Naive thymus-derived CD8-positive, alpha-beta T cell (primary cell): ENCODE results near the gene DGKQ. TPM values are rescaled to one million over a fixed set of nuclear protein-coding genes. Genes with fewer than 3 reads are reported as not detected.
"Not testable (repeated sequence)": the region's sequence is repeated elsewhere in the genome, so short reads cannot be mapped to it uniquely, and the experiment has no call there.

Source experiments
- ATAC-seq, 2 donors: fragments of 150-1000 bp; cut with Tn5 transposase in 1 of 2; sonication (Bioruptor Pico), chemical (Tn5 transposase) in 1 of 2; 1 replicate in 1 of 2; 2 replicates in 1 of 2; pipeline ENCODE4 v1.10.0; 2021; ENCODE audit warnings: mild to moderate bottlenecking in 2 of 2, moderate library complexity in 2 of 2
- POLR2A ChIA-PET: fragments of 350-600 bp; sonication (Branson Sonifier 250); formaldehyde crosslinking; loops from one replicate; lab custom pipeline; 2021; ENCODE audit warnings: antibody characterized with exemption; lab: Charles Lee
- DNase-seq, 10 donors: peaks; one replicate each; pipeline versions ENCODE4 v3.0.0 to v3.0.0-alpha.2; 2020 to 2022
- H3K27ac Mint-ChIP-seq, 10 donors: one replicate each; pipeline ENCODE4 v1.8.0; 2020 to 2022; ENCODE audit warnings: mild to moderate bottlenecking in 10 of 10, mixed read lengths in 10 of 10, moderate library complexity in 4 of 10, inconsistent platforms in 1 of 10
- H3K27me3 Mint-ChIP-seq, 5 donors: one replicate each; pipeline ENCODE4 v1.8.0; 2021 to 2022; ENCODE audit warnings: mixed read lengths in 5 of 5
- H3K36me3 Mint-ChIP-seq, 3 donors: one replicate each; pipeline ENCODE4 v1.8.0; 2020 to 2022; ENCODE audit warnings: mixed read lengths in 3 of 3, mild to moderate bottlenecking in 2 of 3, inconsistent platforms in 1 of 3
- H3K4me1 Mint-ChIP-seq, 4 donors: one replicate each; pipeline ENCODE4 v1.8.0; 2021 to 2022; ENCODE audit warnings: mixed read lengths in 4 of 4
- H3K4me3 Mint-ChIP-seq, 10 donors: one replicate each; pipeline ENCODE4 v1.8.0; 2020 to 2022; ENCODE audit warnings: mild to moderate bottlenecking in 10 of 10, mixed read lengths in 10 of 10, moderate library complexity in 6 of 10, inconsistent platforms in 1 of 10
- H3K9me3 Mint-ChIP-seq, 9 donors: one replicate each; pipeline ENCODE4 v1.8.0; 2020 to 2022; ENCODE audit warnings: mixed read lengths in 9 of 9, mild to moderate bottlenecking in 3 of 9, inconsistent platforms in 1 of 9, moderate library complexity in 1 of 9
- polyA plus RNA-seq, 3 donors: library from polyadenylated mRNA; unstranded; fragments of 300-500 nt; fragmentation: Illumina TruSeq; gene quantifications; one replicate each; pipeline ENCODE4 v1.2.3, GENCODE V29; 2021
- total RNA-seq, 8 experiments: library from RNA in 2 of 8; stranded (reverse) in 2 of 8; gene quantifications; one replicate each; pipeline ENCODE4 v1.2.3 and lab custom pipeline; 2021 to 2026

The DGKQ gene
- total and polyA plus RNA-seq, 5 experiments from 2014 or later, result 2.2 to 39.9 (median 17.3) TPM

- POLR2A ChIA-PET, result no interaction called here
- Mint-ChIP-seq H3K4me1 (peaks cover 5 to 21% (median 17%) of the 10 kb centered on the region in 4 donors), H3K36me3 (peaks cover 0 to 22% (median 0%) of the 10 kb centered on the region in 3 donors), H3K4me3 (no peak overlapping the region), H3K27me3 (no peaks in the 10 kb centered on the region), H3K27ac (peak overlapping the region in 2 of 10 donors; percentile 52 to 71), H3K9me3 (no peaks in the 10 kb centered on the region)
- ATAC-seq (no peak), DNase-seq (peak in 1 of 10 donors; percentile 14)
Observed at GRCh38 chr4:945274-946102, 27.9 kb downstream of the DGKQ start.

GRCh38 chr4:939508-939907, 33.9 kb downstream of the DGKQ start:
- H3K36me3 Mint-ChIP-seq, result peaks cover 0 to 12% (median 0%) of the 10 kb centered on the region in 3 donors
- H3K9me3 Mint-ChIP-seq, H3K27ac Mint-ChIP-seq, H3K4me3 Mint-ChIP-seq, ATAC-seq, POLR2A ChIA-PET, DNase-seq, H3K27me3 Mint-ChIP-seq: not testable (repeated sequence)
- H3K4me1 Mint-ChIP-seq, result peaks cover 3 to 38% (median 12%) of the 10 kb centered on the region in 4 donors

- POLR2A ChIA-PET, result interaction anchor here (0.7 to 2.9 kb wide), 10 partner anchors 19 to 268 kb away, joined by 3 to 11 read pairs (median 4); partner anchors contain the start of genes DGKQ and IDUA
- peaks cover 28 to 84% (median 51%) of the 10 kb centered on the region in 4 donors for H3K4me1 Mint-ChIP-seq
- DNase-seq, result no peak
- no peak for ATAC-seq
- H3K27ac Mint-ChIP-seq, result peak overlapping the region; percentile 89 to 99 (median 96)
- peak overlapping the region; percentile 92 to 98 (median 94) for H3K4me3 Mint-ChIP-seq
- peaks cover 0 to 5% (median 0%) of the 10 kb centered on the region in 5 donors for H3K27me3 Mint-ChIP-seq
- H3K36me3 Mint-ChIP-seq, result peaks cover 0 to 2% (median 0%) of the 10 kb centered on the region in 3 donors
- no peaks in the 10 kb centered on the region for H3K9me3 Mint-ChIP-seq
Observed at GRCh38 chr4:932713-933070, 40.7 kb downstream of the DGKQ start.

- Mint-ChIP-seq H3K4me1 (peaks cover 28 to 83% (median 51%) of the 10 kb centered on the region in 4 donors), H3K9me3 (no peaks in the 10 kb centered on the region), H3K36me3 (peaks cover 0 to 2% (median 0%) of the 10 kb centered on the region in 3 donors), H3K27ac (peak within 1 kb of the TSS; percentile 89 to 99 (median 96)), H3K4me3 (peak within 1 kb of the TSS; percentile 92 to 98 (median 94)), H3K27me3 (peaks cover 0 to 5% (median 0%) of the 10 kb centered on the region in 5 donors)
- peak; percentile 94 to 98 (median 97) for DNase-seq
- peak; percentile 92 for ATAC-seq
- POLR2A ChIA-PET, result interaction anchor here (0.7 to 2.9 kb wide), 13 partner anchors 11 to 595 kb away, joined by 3 to 11 read pairs (median 3); partner anchors contain the start of genes DGKQ and IDUA
Observed at GRCh38 chr4:931960-932712, 41.2 kb downstream of the DGKQ start, which contains the start of the genes GAK and TMEM175. Gene GAK (minus strand): TSS chr4:932316. CDS start chr4:932187, 129 bp downstream. Gene TMEM175 (plus strand): TSS chr4:932460. CDS start chr4:947740, 15,280 bp downstream.

GRCh38 chr4:931194-931959, 42.0 kb downstream of the DGKQ start:
- H3K27ac Mint-ChIP-seq, result peak overlapping the region; percentile 88 to 99 (median 96)
- H3K9me3 Mint-ChIP-seq, result no peaks in the 10 kb centered on the region
- peak overlapping the region; percentile 92 to 98 (median 94) for H3K4me3 Mint-ChIP-seq
- peaks cover 28 to 82% (median 52%) of the 10 kb centered on the region in 4 donors for H3K4me1 Mint-ChIP-seq
- ATAC-seq, result no peak
- DNase-seq, result peak in 3 of 10 donors; percentile 9 to 25 (median 18)
- POLR2A ChIA-PET, result interaction anchor here (0.7 to 2.9 kb wide), 10 partner anchors 10 to 595 kb away, joined by 3 to 11 read pairs (median 4); partner anchors contain the start of genes DGKQ and IDUA
- peaks cover 0 to 5% (median 0%) of the 10 kb centered on the region in 5 donors for H3K27me3 Mint-ChIP-seq
- H3K36me3 Mint-ChIP-seq, result peaks cover 0 to 2% (median 0%) of the 10 kb centered on the region in 3 donors

GRCh38 chr4:930827-931193, 42.6 kb downstream of the DGKQ start:
- Mint-ChIP-seq H3K36me3 (peaks cover 0 to 2% (median 0%) of the 10 kb centered on the region in 3 donors), H3K27ac (peak overlapping the region; percentile 88 to 99 (median 96)), H3K9me3 (no peaks in the 10 kb centered on the region), H3K27me3 (peaks cover 0 to 5% (median 0%) of the 10 kb centered on the region in 5 donors), H3K4me3 (peak overlapping the region; percentile 92 to 98 (median 94)), H3K4me1 (peaks cover 30 to 82% (median 58%) of the 10 kb centered on the region in 4 donors)
- POLR2A ChIA-PET, result interaction anchor here (1.2 to 2.9 kb wide), 4 partner anchors 9 to 594 kb away, joined by 3 to 11 read pairs (median 6); partner anchors contain the start of gene IDUA
- DNase-seq (no peak), ATAC-seq (no peak)

GRCh38 chr4:930028-930551, 43.3 kb downstream of the DGKQ start:
- Mint-ChIP-seq H3K9me3 (no peaks in the 10 kb centered on the region), H3K27me3 (peaks cover 0 to 5% (median 0%) of the 10 kb centered on the region in 5 donors), H3K4me3 (peak overlapping the region; percentile 92 to 98 (median 94)), H3K36me3 (peaks cover 0 to 2% (median 0%) of the 10 kb centered on the region in 3 donors), H3K27ac (peak overlapping the region; percentile 88 to 99 (median 96)), H3K4me1 (peaks cover 33 to 81% (median 65%) of the 10 kb centered on the region in 4 donors)
- no peak for DNase-seq
- ATAC-seq, result no peak
- POLR2A ChIA-PET, result interaction anchor here (0.5 to 0.7 kb wide), 4 partner anchors 40 to 179 kb away, joined by 3 to 4 read pairs (median 4); no protein-coding TSS in a partner anchor

GRCh38 chr4:929096-929765, 44.1 kb downstream of the DGKQ start:
- H3K27ac Mint-ChIP-seq, result peak overlapping the region in 7 of 10 donors; percentile 32 to 74 (median 63)
- H3K4me1 Mint-ChIP-seq, result peaks cover 37 to 81% (median 67%) of the 10 kb centered on the region in 4 donors
- DNase-seq, result no peak
- no peak for ATAC-seq
- H3K36me3 Mint-ChIP-seq, result peaks cover 0 to 5% (median 0%) of the 10 kb centered on the region in 3 donors
- H3K4me3 Mint-ChIP-seq, result peak overlapping the region in 5 of 10 donors; percentile 7 to 56 (median 27)
- POLR2A ChIA-PET, result interaction anchor here (0.7 kb wide), 2 partner anchors 84 to 178 kb away, joined by 3 to 4 read pairs; no protein-coding TSS in a partner anchor
- no peaks in the 10 kb centered on the region for H3K9me3 Mint-ChIP-seq
- H3K27me3 Mint-ChIP-seq, result peaks cover 0 to 5% (median 0%) of the 10 kb centered on the region in 5 donors

- H3K27me3 Mint-ChIP-seq, DNase-seq, H3K36me3 Mint-ChIP-seq, H3K9me3 Mint-ChIP-seq, ATAC-seq, H3K4me3 Mint-ChIP-seq: not testable (repeated sequence)
- POLR2A ChIA-PET, result interaction anchor here (0.6 kb wide), 1 partner anchor 199 kb away, joined by 4 read pairs; no protein-coding TSS in a partner anchor
- Mint-ChIP-seq H3K4me1 (peaks cover 40 to 83% (median 67%) of the 10 kb centered on the region in 4 donors), H3K27ac (peak overlapping the region in 1 of 10 donors; percentile 18)
Observed at GRCh38 chr4:927566-927965, 45.8 kb downstream of the DGKQ start.

GRCh38 chr4:926538-926937, 46.8 kb downstream of the DGKQ start:
- H3K4me3 Mint-ChIP-seq, result peak overlapping the region in 3 of 10 donors; percentile 2 to 58 (median 12)
- peak overlapping the region in 6 of 10 donors; percentile 12 to 77 (median 50) for H3K27ac Mint-ChIP-seq
- DNase-seq (no peak), ATAC-seq (no peak)
- H3K4me1 Mint-ChIP-seq, result peaks cover 44 to 87% (median 70%) of the 10 kb centered on the region in 4 donors
- H3K9me3 Mint-ChIP-seq, result no peaks in the 10 kb centered on the region
- no peaks in the 10 kb centered on the region for H3K27me3 Mint-ChIP-seq
- POLR2A ChIA-PET, result no interaction called here
- peaks cover 0 to 16% (median 0%) of the 10 kb centered on the region in 3 donors for H3K36me3 Mint-ChIP-seq
